D721Med (cell line): ENCODE data around the gene RPL27.
"Not testable (repeated sequence)": the region's sequence is repeated elsewhere in the genome, so short reads cannot be mapped to it uniquely, and the experiment has no call there.

Experiments
- DNase-seq: peaks from one replicate; pipeline ENCODE4 v3.0.0; 2011; ENCODE audit warnings: low spot score; ENCODE audit not compliant: insufficient read length
- FAIRE-seq: peaks from 2 replicates; lab custom pipeline; 2011; peaks lifted over from hg19 to GRCh38; lab: Jason Lieb, UNC
- TF ChIP-seq, protein P1 (sequence below): IDR thresholded peaks from 2 replicates; pipeline ENCODE4 v1.5.1; 2012; ENCODE audit warnings: mild to moderate bottlenecking, control low read depth; ENCODE audit not compliant: insufficient read depth; ENCODE audit errors: missing control alignments

Gene RPL27

DNA sequence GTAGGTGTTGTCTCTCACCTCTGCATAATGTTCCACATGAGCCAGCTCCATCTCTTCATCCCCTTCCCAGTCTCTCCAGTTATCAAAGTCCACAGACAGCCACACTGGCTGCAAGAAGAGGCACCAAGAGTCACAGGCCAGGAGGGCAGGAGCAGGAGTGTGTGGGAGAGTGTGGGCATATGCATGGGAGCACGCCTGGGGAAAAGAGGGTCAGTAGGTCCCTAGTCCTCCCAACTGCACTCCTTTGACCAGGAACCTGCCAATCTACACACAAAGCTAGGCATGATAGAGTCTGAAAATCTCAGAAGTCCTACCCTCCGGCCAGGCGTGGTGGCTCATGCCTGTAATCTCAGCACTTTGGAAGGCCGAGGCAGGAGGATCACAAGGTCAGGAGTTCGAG lies 26.6 kb upstream of the RPL27 start:
- FAIRE-seq, result no peak
- DNase-seq, result no peak
- TF ChIP-seq, protein P1, sequence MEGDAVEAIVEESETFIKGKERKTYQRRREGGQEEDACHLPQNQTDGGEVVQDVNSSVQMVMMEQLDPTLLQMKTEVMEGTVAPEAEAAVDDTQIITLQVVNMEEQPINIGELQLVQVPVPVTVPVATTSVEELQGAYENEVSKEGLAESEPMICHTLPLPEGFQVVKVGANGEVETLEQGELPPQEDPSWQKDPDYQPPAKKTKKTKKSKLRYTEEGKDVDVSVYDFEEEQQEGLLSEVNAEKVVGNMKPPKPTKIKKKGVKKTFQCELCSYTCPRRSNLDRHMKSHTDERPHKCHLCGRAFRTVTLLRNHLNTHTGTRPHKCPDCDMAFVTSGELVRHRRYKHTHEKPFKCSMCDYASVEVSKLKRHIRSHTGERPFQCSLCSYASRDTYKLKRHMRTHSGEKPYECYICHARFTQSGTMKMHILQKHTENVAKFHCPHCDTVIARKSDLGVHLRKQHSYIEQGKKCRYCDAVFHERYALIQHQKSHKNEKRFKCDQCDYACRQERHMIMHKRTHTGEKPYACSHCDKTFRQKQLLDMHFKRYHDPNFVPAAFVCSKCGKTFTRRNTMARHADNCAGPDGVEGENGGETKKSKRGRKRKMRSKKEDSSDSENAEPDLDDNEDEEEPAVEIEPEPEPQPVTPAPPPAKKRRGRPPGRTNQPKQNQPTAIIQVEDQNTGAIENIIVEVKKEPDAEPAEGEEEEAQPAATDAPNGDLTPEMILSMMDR, result no peak

DNA sequence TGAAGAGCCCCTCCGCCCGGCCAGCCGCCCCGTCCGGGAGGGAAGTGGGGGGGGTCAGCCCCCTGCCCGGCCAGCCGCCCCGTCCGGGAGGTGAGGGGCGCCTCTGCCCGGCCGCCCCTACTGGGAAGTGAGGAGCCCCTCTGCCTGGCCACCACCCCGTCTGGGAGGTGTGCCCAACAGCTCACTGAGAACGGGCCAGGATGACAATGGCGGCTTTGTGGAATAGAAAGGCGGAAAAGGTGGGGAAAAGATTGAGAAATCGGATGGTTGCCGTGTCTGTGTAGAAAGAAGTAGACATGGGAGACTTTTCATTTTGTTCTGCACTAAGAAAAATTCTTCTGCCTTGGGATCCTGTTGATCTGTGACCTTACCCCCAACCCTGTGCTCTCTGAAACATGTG lies 24.9 kb upstream of the RPL27 start:
- not testable (repeated sequence) for FAIRE-seq, DNase-seq

DNA sequence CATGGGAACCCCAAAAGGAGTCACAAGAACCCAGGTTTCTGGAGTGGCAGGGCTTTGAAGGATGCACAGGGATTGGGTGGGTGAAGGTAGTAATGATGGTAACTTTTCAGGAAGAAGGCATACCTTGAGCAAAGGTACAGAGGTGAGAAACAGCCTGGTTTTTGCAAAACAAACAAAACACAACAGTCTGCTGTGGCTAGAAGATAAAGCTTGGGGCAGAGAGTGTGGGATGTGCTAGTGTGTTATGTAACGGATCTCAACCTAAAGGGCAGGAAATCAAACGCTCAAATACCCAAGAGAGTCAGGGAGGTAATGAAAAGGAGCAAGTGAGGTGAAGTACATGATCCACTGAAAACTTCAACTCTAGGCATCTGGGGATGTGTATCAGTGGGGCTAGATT lies 23.0 kb upstream of the RPL27 start:
- TF ChIP-seq, protein P1, result no peak
- no peak for FAIRE-seq

DNA sequence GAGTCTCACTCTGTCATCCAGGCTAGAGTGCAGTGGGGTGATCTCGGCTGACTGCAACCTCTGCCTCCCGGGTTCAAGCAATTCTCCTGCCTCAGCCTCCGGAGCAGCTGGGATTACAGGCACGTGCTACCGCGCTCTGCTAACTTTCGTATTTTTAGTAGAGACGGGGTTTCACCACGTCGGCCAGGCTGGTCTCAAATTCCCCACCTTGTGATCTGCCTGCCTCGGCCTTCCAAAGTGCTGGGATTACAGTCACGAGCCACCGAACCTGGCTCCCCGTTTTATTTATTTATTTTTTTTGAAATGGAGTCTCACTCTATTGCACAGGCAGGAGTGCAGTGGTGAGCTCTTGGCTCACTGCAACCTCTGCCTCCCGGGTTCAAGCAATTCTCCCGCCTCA lies 22.5 kb upstream of the RPL27 start:
- not testable (repeated sequence) for FAIRE-seq, DNase-seq

More for the DNA sequence above, 23.0 kb upstream of the RPL27 start:
- no peak for DNase-seq

DNA sequence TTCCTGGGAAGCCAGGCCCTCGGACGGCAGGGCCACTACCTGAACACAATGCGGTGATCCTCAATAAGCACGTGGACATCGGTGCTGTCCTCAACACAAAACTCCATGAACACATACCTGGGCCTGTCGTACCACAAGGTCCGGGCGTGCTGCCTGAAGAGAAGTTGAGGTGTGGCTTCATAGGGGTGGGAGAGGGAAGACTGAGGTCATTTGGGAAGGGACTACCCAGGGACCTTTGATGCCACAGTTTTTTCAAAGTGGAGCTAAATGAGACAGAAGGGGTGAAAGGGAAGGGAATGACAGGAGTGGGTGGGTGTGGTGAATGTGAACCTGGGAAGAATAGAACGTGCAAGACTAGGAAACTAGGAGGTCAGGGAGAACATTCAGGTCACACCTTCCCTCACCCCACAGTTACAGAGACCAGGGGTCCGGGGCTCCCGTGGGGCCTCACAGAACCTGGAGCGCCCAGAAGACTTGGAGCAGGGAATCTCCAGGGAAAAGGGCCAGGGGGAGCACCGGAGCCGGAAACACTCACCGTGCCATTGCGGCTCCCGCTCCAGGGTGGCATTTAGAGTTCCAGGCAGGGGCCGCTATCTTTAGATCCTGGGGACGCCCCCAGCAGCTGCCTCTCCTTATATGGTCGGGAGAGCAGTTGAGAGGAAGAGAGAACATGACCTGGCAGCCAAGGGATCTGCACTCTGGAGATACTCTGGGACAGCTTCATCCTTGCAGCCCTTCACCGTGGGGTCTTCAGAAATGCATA lies 18.5 kb upstream of the RPL27 start, which contains the start of gene PTGES3L:
Gene PTGES3L, minus strand, starts transcription at position 570 of the 763 bp plus-strand sequence. Its CDS starts 27 bp downstream, at position 543.
- FAIRE-seq (no peak), DNase-seq (peak; percentile 57)
- TF ChIP-seq, protein P1, result no peak

DNA sequence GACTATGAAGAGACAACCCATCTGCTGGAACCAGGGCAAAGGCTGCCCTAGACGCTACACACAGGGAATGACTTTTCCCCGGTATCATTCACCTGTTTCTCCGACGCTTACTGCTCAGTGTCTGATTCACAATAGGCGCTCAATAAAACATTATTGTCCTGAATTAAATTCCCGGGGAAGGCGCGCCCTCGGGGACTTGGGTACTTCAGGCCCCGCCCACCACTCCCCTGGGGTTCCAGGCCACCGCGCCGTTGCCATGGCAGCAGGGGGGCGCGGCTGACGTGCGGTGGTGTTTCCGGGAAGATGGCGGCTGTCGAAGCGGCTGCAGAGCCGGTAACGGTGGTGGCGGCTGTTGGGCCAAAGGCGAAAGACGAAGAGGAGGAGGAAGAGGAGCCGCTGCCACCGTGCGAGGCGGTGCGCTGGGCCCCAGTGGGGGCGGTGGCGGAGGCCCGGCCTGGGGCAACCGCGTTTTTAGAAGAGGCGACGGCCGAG lies 17.9 kb upstream of the RPL27 start, which contains the start of gene RUNDC1:
Gene RUNDC1, plus strand, starts transcription at position 292 of the 492 bp plus-strand sequence. Its CDS starts 12 bp downstream, at position 304.
- TF ChIP-seq, protein P1, result no peak
- DNase-seq (peak; percentile 92), FAIRE-seq (no peak)

DNA sequence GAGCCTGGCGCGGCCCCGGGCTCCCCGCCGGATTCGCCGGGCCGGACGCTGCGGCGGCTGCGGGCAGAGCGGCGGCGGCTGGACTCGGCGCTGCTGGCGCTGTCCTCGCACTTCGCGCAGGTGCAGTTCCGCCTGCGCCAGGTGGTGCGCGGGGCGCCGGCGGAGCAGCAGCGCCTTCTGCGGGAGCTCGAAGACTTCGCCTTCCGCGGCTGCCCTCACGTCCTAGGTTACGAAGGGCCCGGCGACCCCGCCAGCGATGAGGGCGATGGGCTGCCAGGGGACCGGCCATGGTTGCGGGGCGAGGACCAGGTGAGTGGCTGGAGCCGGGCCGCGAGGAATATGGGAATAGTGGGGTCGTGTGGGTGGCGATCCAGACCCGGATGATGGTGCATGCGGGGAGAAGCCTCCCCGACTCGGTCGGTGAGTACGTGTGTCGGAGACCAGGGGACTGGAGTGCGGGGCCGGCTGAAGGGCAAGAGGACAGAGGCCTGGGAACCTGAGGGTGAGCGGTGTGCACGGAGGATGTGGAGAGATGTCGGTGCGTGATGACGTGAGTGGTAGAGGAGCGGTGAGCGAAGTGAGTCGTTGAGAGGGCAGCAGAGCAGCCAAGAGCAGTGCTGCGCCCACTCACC lies 17.3 kb upstream of the RPL27 start:
- TF ChIP-seq, protein P1, result peak; percentile 19
- no peak for FAIRE-seq
- no peak for DNase-seq

DNA sequence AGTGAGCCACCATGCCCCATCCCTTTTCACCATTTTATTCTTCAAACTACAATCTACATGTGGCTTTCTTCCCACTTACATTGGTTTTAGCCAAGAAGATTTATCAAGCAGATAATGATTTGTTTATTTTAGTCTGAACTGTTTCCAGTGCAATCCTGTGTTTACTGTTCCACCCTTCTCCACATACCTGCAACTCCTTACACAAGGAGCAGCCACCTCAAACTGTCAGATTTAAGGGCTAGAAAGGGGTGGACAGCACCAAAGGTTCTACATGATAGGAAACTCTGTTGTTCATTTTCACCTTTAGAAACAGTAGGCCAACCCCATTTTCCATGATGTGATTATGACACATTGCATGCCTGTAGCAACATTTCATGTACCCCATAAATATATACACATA lies 16.0 kb upstream of the RPL27 start:
- FAIRE-seq (no peak), DNase-seq (no peak)
- TF ChIP-seq, protein P1, result no peak
